Measurements from ENCODE around the gene TMIGD1. TPM values are rescaled to one million over a fixed set of nuclear protein-coding genes. Genes with fewer than 3 reads are reported as not detected.

Gene TMIGD1
- total and polyA plus RNA-seq, 2 of the 13 experiments (the other 11 are each of a cell fraction or from before 2014, with no cell fraction given) = not detected

DNA sequence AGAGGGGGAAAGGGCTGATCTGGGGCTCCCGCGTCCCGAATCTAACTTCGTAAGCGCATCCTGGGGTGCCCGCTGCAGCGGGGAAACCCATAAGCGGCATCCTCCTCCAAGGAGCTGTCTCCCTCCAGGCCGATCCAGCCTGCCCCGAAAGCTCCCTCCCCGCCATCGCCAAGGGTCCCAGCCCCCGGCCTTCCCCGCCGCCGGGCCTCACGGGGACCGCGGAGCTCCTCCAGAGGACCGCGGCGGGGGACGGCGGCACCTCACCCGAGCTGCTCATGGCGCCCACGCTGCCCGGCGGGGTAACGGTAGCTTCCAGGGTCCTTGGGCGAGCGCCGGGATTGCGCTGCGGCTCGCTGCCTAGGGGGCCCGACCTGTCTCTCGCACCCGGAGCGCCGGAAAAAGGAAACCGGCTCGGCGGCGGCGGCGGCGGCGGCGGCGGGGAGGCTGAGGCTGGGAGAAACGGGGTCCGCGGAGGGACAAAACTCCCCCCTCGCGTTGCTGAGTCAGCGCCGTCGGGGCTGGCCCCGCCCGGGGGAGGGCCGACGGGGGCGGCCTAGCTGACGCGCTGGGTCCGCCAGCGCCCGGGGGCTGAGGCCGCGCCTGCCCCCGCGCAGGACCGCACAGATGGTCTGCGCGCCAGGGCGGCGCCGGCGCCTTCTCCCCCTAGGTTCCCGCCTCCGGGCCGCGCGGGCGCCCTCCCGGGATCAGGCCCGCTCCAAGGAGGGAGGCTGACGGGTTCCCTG is 42.1 kb downstream of the TMIGD1 start, which contains the start of gene BLMH (continued):
- TF ChIP-seq ZNF841 (CRISPR knock-in tag; IDR thresholded peaks at IDR 0.05; ENCODE audit: borderline replicate concordance) (0 out of 2 replicates have a peak, but pooled peaks have one; percentile 19), NR2C2 (CRISPR knock-in tag; IDR thresholded peaks at IDR 0.05; ENCODE audit: borderline replicate concordance) (no peak), ZBTB7A (CRISPR knock-in tag; IDR thresholded peaks at IDR 0.05) (0 out of 2 replicates have a peak, but pooled peaks have one; percentile 19), SP4 (CRISPR knock-in tag; IDR thresholded peaks at IDR 0.05) (peak; percentile 85), ZNF761 (CRISPR knock-in tag; conservative IDR thresholded peaks at IDR 0.05) (peak; percentile 55; the same call in 1 of the 2 replicates), PTBP1 (IDR thresholded peaks at IDR 0.05; ENCODE audit: low read depth, low read length, poor library complexity, severe bottlenecking) (peak; percentile 34), ZNF44 (CRISPR knock-in tag; IDR thresholded peaks at IDR 0.05) (no peak), SALL2 (CRISPR knock-in tag; IDR thresholded peaks at IDR 0.05) (0 out of 2 replicates have a peak, but pooled peaks have one; percentile 40), HIVEP1 (CRISPR knock-in tag; IDR thresholded peaks at IDR 0.05) (0 out of 2 replicates have a peak, but pooled peaks have one; percentile 49), NRL (CRISPR knock-in tag; IDR thresholded peaks at IDR 0.05; ENCODE audit: borderline replicate concordance) (peak; percentile 75), AGO1 (IDR thresholded peaks at IDR 0.05; ENCODE audit: low read depth, low read length, poor library complexity, severe bottlenecking) (no peak), PCBP2 (optimal IDR thresholded peaks at IDR 0.05; ENCODE audit: low read depth, low read length, poor library complexity, severe bottlenecking) (no peak), ZNF879 (CRISPR knock-in tag; IDR thresholded peaks at IDR 0.05) (0 out of 2 replicates have a peak, but pooled peaks have one; percentile 33), RAD51 (IDR thresholded peaks at IDR 0.05; ENCODE audit: borderline replicate concordance) (no peak), YY1 (IDR thresholded peaks at IDR 0.05; ENCODE audit: insufficient read depth, insufficient replicate concordance, low read depth, low read length) (peak; percentile 55), SMAD3 (CRISPR knock-in tag; IDR thresholded peaks at IDR 0.05) (0 out of 2 replicates have a peak, but pooled peaks have one; percentile 15), KDM5B (CRISPR knock-in tag; IDR thresholded peaks at IDR 0.05; ENCODE audit: borderline replicate concordance) (peak; percentile 27; the same call in 1 of the 2 replicates)
- TF ChIP-seq, protein P1, sequence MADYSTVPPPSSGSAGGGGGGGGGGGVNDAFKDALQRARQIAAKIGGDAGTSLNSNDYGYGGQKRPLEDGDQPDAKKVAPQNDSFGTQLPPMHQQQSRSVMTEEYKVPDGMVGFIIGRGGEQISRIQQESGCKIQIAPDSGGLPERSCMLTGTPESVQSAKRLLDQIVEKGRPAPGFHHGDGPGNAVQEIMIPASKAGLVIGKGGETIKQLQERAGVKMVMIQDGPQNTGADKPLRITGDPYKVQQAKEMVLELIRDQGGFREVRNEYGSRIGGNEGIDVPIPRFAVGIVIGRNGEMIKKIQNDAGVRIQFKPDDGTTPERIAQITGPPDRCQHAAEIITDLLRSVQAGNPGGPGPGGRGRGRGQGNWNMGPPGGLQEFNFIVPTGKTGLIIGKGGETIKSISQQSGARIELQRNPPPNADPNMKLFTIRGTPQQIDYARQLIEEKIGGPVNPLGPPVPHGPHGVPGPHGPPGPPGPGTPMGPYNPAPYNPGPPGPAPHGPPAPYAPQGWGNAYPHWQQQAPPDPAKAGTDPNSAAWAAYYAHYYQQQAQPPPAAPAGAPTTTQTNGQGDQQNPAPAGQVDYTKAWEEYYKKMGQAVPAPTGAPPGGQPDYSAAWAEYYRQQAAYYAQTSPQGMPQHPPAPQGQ (CRISPR knock-in tag; IDR thresholded peaks at IDR 0.05; ENCODE audit: borderline replicate concordance) = no peak
- TF ChIP-seq, protein P2, sequence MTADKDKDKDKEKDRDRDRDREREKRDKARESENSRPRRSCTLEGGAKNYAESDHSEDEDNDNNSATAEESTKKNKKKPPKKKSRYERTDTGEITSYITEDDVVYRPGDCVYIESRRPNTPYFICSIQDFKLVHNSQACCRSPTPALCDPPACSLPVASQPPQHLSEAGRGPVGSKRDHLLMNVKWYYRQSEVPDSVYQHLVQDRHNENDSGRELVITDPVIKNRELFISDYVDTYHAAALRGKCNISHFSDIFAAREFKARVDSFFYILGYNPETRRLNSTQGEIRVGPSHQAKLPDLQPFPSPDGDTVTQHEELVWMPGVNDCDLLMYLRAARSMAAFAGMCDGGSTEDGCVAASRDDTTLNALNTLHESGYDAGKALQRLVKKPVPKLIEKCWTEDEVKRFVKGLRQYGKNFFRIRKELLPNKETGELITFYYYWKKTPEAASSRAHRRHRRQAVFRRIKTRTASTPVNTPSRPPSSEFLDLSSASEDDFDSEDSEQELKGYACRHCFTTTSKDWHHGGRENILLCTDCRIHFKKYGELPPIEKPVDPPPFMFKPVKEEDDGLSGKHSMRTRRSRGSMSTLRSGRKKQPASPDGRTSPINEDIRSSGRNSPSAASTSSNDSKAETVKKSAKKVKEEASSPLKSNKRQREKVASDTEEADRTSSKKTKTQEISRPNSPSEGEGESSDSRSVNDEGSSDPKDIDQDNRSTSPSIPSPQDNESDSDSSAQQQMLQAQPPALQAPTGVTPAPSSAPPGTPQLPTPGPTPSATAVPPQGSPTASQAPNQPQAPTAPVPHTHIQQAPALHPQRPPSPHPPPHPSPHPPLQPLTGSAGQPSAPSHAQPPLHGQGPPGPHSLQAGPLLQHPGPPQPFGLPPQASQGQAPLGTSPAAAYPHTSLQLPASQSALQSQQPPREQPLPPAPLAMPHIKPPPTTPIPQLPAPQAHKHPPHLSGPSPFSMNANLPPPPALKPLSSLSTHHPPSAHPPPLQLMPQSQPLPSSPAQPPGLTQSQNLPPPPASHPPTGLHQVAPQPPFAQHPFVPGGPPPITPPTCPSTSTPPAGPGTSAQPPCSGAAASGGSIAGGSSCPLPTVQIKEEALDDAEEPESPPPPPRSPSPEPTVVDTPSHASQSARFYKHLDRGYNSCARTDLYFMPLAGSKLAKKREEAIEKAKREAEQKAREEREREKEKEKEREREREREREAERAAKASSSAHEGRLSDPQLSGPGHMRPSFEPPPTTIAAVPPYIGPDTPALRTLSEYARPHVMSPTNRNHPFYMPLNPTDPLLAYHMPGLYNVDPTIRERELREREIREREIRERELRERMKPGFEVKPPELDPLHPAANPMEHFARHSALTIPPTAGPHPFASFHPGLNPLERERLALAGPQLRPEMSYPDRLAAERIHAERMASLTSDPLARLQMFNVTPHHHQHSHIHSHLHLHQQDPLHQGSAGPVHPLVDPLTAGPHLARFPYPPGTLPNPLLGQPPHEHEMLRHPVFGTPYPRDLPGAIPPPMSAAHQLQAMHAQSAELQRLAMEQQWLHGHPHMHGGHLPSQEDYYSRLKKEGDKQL (CRISPR knock-in tag; IDR thresholded peaks at IDR 0.05; ENCODE audit: low read depth) = no peak
- TF ChIP-seq, protein P3, sequence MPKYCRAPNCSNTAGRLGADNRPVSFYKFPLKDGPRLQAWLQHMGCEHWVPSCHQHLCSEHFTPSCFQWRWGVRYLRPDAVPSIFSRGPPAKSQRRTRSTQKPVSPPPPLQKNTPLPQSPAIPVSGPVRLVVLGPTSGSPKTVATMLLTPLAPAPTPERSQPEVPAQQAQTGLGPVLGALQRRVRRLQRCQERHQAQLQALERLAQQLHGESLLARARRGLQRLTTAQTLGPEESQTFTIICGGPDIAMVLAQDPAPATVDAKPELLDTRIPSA (CRISPR knock-in tag; IDR thresholded peaks at IDR 0.05; ENCODE audit: borderline replicate concordance) = 0 out of 2 replicates have a peak, but pooled peaks have one; percentile 58
